Activated CD8-positive, alpha-beta memory T cell treated with anti-CD3 and anti-CD28 coated beads for 24 hours (primary cell): ENCODE results near the gene HSFX3.

Experiments
- DNase-seq: peaks from one replicate; pipeline ENCODE4 v3.0.0-alpha.2; 2020

Gene HSFX3

DNA sequence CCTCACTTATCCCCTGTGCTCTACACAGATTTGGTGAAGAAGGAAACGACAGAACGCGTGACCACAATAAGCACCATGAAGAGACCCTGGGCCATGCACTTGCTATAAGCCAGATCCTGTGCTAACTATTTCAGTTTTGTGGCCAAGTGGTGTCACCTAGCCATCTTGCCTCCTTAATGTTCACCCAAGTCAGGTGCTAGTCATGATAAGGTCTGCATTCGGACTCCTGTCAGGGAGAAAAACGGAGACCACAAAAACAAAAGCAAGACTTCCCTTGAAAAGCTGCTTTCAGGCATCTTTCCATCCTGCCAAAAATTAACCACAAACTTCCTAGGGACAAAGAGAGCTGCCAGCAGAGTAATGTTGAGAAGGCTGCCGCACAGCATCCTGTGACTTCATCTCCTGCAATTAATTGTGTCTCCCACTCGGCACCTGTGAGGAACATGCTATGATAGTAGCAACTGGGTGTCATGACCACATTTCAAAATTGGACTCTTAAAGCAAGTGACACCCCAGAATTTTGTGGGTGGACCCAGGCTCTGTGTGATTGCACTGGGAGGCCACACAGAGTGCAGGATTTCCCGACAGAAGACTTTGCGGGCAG lies 35.8 kb downstream of the HSFX3 start:
- no peak for DNase-seq

DNA sequence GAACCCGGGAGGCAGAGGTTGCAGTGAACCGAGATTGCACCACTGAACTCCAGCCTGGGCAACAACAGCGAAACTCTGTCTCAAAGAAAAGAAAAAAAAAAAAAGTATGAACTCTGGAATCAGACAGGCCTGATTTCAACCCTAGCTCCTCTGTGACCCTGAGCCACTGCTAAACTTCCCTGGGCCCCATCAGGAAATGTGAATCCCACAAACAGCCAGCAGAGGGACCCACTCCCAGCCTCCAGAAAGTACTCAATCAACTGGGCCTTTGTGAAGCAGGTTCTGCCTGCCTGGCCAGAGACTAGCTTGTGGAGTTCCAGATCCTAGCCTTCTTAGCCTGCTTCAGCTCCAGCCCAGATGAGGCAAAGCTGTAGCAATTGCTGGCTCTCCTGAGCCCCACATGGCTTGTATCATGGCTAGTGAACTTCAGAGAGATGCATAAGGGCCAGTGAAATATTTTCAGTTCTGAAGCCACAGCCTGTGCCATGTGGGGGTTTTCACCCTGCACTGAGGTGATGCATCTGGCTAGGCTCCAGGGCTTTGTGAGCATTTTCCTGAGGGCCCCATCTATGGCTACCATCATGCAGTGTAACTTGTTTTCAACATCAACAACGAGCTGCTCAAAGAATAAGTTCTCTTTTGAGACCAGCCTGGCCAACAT lies 37.4 kb downstream of the HSFX3 start:
- DNase-seq: peak; percentile 78

DNA sequence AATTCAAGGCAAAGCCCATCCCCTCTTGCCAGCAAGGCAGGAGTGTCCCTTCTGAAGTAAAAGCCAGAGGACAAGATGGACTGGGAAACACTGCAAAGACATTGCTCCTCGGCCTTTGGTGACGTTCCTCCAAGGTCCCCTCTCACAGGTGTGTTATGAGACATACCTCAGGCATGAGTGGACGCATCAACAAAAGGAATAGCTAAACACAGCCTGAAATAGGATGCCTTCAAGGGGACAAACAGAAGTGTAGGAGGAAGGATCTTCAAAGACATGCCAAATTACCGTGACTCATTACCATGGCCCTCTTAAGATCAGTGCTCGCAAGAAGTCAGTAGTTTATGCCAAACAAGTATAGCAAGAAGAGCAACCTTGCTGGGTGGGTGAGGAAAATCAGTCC lies 38.6 kb downstream of the HSFX3 start:
- peak; percentile 49 for DNase-seq

DNA sequence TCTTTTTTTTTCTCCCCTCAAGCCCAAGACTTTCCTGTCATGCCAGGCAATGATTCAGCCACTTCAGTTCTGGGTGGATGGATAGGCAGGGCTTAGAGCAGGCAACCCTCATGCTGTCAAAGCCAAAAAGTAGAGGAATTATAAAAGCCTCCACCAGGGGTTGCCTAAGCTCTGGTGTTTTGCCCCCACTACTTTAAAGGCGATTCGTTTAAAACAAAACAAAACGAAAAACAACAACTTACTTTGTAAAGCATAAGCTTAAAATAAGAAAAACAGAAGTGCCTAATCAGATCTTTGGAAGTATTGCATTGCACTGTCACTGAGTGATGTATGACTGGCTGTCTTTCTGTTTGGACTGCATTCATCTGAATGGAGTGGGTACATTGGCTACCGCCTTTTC lies 39.3 kb downstream of the HSFX3 start:
- DNase-seq: peak; percentile 43

DNA sequence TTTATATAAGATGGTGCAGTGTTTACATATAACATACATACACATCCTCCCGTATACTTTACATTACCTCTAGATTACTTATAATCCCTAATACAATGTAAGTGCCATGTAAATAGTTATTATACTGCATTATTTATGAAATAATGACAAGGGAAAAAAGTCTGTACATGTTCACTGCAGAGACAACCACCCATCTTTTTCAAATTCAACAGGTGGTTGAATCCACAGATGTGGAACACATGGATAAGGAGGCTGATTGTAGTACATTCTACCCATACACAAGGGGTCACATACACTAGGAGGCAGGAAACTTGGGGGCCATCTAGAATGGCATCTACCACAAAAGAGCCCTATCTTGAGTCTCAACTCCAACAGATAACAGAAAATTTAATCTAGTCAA lies 41.3 kb downstream of the HSFX3 start:
- no peak for DNase-seq

DNA sequence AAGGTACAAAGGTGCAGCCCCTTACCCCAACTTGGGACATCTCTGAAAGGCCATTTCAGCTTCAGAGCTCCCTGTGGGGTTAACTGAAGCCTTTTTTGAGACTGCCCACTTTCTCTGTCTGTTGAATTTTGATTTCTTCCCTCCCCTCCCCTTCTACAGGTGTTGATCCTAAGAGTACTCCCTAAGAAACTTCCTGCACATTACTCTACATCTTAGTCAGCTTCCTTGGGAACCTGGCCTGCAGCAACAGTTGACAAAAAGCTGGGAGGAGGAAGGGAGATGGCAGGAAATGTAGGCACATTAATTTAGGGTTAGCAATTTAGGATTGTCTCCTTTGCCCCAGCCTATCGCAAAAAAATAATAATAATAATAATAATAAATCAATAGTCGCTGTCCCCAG lies 43.4 kb downstream of the HSFX3 start:
- DNase-seq: no peak

DNA sequence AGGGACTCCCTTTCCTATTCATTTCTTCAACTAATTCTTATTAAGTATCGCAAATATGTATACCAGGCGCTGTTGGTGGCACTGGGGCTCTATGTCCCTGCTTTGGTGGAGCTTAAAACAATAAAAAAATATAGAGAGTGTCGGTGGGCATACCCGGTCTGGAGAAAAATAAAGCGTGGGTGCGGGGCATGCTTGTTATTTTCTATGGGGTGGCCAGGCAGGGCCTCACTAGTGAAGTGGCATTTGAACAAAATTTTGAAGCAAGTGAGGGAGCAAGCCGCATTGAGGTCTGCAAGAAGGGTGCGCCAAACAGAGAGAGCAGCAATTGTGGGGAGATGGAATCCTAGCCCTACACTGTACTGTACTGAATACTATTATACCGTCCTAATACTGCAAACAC lies 44.1 kb downstream of the HSFX3 start:
- no peak for DNase-seq

DNA sequence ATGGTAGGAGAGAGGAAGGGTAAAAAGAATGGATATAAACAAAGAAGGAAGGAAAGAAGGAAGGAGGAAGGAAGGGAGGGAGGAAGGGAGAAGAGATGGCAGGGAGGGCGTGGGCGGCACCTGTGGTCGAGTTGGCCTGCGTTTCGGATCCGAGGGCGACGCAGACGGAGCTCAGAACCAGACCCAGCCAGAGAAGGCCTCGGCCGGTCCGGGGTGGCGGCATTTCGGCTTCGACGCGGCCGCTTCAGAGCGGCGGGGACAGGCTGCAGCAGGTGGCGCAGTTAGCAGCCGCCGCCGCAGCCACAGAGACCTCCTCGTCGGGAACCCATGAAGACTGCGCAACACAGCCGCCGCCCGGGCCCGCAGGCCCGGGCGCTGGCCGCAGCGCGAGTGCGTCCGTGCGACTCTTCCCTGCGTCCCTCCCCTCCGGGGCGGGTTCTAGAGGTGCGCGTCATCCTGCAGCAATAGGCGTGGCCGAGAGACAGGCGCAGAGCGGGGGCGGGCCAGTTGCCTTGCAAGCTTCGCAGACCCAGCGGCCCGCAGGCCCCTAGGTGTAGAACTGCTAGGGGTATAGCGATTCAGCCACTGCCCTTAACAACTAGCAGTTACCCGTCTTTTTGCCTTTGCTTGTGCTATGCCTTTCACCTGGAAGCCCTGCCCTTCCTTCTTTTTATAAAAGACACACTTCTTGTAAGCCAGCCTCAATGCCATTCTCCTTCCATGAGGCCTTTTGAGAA lies 44.6 kb downstream of the HSFX3 start, which contains the start of gene IDS:
Gene IDS (minus strand): TSS at position 392 of the 737 bp plus-strand sequence. CDS start 169 bp downstream, at position 223.
- peak; percentile 89 for DNase-seq

DNA sequence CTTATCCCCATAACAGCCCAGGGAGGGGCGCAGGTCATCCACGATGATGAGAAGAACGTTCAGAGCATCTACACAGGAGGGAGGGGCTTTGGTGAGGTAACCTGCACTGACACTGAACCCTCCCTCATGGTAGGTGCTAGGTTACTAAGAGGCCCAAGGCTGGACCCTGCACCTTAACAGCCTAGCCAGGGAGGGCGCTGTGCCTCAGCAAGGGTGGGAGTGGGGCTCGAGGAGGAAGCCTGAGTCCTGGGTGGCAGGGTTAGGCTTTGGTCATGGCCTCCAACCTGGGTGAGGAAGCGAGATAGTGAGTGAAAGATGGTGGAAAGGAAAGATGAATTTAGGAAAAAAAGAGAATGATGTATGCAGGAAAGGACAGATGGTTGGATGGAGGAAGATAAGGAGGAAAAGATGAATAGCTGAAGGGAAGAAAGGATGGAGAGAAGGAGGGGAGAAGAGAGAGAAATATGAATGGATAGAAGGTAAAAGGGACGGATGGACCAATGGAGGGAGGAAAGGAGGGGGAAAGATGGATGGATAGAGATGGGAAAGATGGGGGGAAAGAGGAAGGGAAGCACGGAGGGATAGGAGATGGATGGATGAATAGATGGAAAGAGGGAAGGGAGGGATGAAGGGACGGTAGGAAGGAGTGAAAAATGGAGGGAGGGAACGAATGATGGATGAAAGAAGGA lies 45.4 kb downstream of the HSFX3 start:
- DNase-seq: peak; percentile 73

DNA sequence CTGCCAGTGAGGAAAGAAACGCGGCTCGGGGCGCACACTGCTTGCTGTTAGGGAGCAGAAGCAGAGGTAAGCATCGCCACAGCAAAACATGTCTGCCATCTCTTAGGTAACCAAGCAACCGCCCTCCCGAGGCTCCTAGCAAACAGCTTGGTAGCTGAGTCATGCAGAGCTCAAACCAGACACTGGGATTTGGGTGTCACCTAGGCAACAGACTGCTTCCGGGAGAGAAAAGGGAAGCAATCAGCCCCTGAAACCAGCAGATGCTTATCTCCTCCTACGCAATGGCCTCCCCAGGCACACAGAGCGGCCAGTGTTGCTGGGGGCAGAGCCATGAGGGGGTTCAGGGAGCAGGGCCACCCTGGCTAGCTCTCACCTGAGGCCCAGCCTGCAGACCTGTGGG lies 46.3 kb downstream of the HSFX3 start:
- peak; percentile 75 for DNase-seq

DNA sequence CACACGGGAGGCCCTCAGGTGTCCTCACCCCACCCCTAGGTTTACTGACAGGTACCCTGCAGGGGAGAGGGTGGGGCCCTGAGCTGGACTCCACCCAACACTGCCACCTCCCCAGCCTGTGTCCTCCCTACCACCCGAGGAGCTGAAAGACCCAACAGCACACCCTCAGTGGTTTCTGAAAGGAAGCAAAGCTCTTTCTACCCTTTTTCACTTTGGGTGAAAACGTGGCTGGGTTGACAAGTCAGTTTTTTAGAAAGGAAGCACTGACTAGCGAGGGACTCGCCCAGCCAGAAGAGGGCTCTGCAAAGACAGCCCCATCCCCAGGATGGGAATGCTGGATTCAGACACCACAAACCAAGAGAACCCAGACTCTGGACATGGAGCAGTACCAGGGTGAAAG lies 46.8 kb downstream of the HSFX3 start:
- DNase-seq: peak; percentile 59

DNA sequence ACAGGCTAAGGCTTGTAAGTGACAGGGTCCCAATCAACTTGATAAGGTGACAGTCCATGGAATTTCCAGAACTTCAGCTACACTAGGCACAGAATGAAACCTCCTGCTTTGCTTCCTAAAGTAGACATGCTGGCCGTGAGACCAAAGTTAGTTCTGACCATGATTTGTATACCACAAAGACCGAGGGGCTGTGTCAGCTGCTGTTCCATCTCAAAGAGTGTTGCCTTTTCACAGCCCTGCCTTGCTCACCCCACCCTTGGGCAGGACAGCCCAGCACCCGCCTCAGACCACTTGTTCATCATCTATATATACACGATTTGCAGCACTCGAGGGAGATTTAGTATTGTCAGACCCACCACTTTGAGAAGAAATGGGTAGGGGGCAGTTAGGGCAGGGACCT lies 50.0 kb downstream of the HSFX3 start:
- DNase-seq: peak; percentile 40

DNA sequence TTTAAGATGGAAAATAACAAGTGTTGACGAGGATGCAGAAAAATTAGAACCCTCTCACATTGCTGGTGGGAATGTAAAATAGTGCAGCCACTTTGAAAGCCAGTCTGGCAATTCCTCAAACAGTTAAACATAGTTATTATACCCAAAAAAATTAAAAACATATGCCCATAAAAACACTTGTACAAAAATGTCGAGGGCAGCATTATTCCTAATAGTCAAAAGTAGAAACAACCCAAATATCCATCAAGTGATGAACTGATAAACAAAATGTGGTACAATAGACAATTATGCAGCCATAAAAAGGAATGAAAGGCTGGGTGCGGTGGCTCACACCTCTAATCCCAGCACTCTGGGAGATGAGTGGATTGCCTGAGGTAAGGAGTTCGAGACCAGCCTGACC lies 51.0 kb downstream of the HSFX3 start:
- no peak for DNase-seq
